ENCODE data around the gene TCF15. TPM values are rescaled to one million over a fixed set of nuclear protein-coding genes. Genes with fewer than 3 reads are reported as not detected.

TCF15 gene
- not detected for total RNA-seq
- not detected for polyA plus RNA-seq

DNA sequence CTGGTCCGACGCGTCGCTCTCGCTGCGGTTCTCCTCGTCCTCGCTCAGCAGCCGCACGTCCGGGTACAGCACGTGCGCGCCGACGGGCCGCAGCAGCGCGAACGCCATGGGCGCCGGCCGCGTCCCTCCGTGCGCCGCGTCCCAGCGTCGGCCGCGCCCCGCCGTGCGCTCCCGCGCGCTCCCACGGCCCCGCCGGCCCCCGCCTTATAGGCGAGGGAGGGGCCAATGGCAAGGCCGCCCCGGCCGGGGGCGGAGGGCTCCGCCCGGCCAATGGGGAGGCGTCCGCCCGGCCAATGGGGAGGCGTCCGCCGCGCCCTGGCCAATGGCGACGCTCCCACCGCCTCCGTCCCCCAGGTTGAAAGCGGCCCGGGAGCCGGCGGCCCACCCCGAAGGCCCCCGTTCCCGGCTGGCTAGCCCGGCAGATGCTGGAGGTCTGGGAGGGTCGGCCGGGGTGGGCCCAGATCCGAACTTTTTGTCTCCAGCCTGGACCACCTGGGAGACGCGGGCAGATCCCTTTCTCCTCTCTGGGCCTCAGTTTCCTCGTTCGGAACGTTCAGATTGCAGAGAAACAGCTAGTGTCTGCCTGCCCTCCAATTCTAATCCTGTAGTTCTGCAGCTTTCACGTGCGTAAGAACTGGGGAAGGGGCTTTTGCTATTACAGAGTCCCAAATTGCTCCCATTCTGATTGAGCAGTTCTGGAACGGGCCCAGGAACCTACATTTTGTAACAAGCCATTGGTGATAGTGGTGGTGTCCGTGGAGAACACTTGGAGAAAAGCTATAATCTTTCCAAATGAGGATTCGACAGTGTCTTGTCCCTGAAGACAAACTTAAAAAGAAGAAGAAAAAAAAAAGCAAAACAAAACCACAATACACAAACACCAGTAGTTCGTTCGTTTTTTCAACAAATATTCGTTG lies at the start of gene TCF15:
Gene TCF15, minus strand, starts transcription at position 180 of the 917 bp plus-strand sequence. Its CDS starts 72 bp downstream, at position 108.
- no peak for TF ChIP-seq EGR1 (IDR thresholded peaks at IDR 0.05; ENCODE audit: low read depth in 2 of 2)
- TF ChIP-seq NR2F2 (IDR thresholded peaks at IDR 0.05): no peak
- TF ChIP-seq, protein P1, sequence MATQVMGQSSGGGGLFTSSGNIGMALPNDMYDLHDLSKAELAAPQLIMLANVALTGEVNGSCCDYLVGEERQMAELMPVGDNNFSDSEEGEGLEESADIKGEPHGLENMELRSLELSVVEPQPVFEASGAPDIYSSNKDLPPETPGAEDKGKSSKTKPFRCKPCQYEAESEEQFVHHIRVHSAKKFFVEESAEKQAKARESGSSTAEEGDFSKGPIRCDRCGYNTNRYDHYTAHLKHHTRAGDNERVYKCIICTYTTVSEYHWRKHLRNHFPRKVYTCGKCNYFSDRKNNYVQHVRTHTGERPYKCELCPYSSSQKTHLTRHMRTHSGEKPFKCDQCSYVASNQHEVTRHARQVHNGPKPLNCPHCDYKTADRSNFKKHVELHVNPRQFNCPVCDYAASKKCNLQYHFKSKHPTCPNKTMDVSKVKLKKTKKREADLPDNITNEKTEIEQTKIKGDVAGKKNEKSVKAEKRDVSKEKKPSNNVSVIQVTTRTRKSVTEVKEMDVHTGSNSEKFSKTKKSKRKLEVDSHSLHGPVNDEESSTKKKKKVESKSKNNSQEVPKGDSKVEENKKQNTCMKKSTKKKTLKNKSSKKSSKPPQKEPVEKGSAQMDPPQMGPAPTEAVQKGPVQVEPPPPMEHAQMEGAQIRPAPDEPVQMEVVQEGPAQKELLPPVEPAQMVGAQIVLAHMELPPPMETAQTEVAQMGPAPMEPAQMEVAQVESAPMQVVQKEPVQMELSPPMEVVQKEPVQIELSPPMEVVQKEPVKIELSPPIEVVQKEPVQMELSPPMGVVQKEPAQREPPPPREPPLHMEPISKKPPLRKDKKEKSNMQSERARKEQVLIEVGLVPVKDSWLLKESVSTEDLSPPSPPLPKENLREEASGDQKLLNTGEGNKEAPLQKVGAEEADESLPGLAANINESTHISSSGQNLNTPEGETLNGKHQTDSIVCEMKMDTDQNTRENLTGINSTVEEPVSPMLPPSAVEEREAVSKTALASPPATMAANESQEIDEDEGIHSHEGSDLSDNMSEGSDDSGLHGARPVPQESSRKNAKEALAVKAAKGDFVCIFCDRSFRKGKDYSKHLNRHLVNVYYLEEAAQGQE (IDR thresholded peaks at IDR 0.05): no peak
- no peak for TF ChIP-seq ZBTB33 (IDR thresholded peaks at IDR 0.05)
- no peak for TF ChIP-seq YY1 (IDR thresholded peaks at IDR 0.05)
- TF ChIP-seq, protein P2, sequence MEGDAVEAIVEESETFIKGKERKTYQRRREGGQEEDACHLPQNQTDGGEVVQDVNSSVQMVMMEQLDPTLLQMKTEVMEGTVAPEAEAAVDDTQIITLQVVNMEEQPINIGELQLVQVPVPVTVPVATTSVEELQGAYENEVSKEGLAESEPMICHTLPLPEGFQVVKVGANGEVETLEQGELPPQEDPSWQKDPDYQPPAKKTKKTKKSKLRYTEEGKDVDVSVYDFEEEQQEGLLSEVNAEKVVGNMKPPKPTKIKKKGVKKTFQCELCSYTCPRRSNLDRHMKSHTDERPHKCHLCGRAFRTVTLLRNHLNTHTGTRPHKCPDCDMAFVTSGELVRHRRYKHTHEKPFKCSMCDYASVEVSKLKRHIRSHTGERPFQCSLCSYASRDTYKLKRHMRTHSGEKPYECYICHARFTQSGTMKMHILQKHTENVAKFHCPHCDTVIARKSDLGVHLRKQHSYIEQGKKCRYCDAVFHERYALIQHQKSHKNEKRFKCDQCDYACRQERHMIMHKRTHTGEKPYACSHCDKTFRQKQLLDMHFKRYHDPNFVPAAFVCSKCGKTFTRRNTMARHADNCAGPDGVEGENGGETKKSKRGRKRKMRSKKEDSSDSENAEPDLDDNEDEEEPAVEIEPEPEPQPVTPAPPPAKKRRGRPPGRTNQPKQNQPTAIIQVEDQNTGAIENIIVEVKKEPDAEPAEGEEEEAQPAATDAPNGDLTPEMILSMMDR (IDR thresholded peaks at IDR 0.05; ENCODE audit: low read depth, low read length, missing input control): no peak
- no peak for TF ChIP-seq RAD21 (IDR thresholded peaks at IDR 0.05)
- no peak for TF ChIP-seq FOXA2 (IDR thresholded peaks at IDR 0.05)
- TF ChIP-seq GABPA (IDR thresholded peaks at IDR 0.05 in 1 of 2, conservative IDR thresholded peaks at IDR 0.05 in 1 of 2): no peak
- TF ChIP-seq SP1 (IDR thresholded peaks at IDR 0.05): no peak
- TF ChIP-seq HNF4A (conservative IDR thresholded peaks at IDR 0.05): no peak
- TF ChIP-seq, protein P3, sequence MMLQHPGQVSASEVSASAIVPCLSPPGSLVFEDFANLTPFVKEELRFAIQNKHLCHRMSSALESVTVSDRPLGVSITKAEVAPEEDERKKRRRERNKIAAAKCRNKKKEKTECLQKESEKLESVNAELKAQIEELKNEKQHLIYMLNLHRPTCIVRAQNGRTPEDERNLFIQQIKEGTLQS (IDR thresholded peaks at IDR 0.05): no peak
- no peak for TF ChIP-seq HNF4G (IDR thresholded peaks at IDR 0.05)
- TF ChIP-seq, protein P4, sequence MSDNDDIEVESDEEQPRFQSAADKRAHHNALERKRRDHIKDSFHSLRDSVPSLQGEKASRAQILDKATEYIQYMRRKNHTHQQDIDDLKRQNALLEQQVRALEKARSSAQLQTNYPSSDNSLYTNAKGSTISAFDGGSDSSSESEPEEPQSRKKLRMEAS (IDR thresholded peaks at IDR 0.05): no peak
- Histone ChIP-seq H3K36me3 (ENCODE audit: control insufficient read depth in 4 of 4, insufficient read depth in 3 of 4, low read depth in 1 of 4, low read length in 3 of 4) (no peaks in the 10 kb centered on the region), H3K27ac (ENCODE audit: low read depth in 1 of 2, low read length in 2 of 2) (no peak within 1 kb of the TSS), H3K9ac (ENCODE audit: low read depth in 1 of 2, low read length in 2 of 2) (no peak within 1 kb of the TSS), H3K9me3 (ENCODE audit: control insufficient read depth in 4 of 4, low read length in 3 of 4) (no peaks in the 10 kb centered on the region), H3K4me3 (ENCODE audit: low read depth in 1 of 3, low read length in 3 of 3) (peak within 1 kb of the TSS in 1 of 3 donors; percentile 21), H3K27me3 (ENCODE audit: control insufficient read depth in 4 of 4, insufficient read depth in 4 of 4, low read length in 3 of 4) (peaks cover 0 to 13% (median 9%) of the 10 kb centered on the region in 4 donors), H3K4me1 (ENCODE audit: control insufficient read depth in 4 of 4, insufficient read depth in 4 of 4, low read length in 3 of 4) (peaks cover 0 to 3% (median 1%) of the 10 kb centered on the region in 4 donors)
- peak; percentile 59 for DNase-seq (ENCODE audit: low spot score)
- WGBS: 11% methylated on average over 84 of the region's 84 CpGs
